Upper lobe of left lung (tissue), 6 donors: ENCODE results near the gene HNRNPA1. TPM values are rescaled to one million over a fixed set of nuclear protein-coding genes. Genes with fewer than 3 reads are reported as not detected.

Source experiments
- ATAC-seq, 2 donors: fragments of 200-7000 bp; cut with Tn5 transposase; one replicate each; pipeline ENCODE4 v1.9.1; 2022; ENCODE audit warnings: mild to moderate bottlenecking in 2 of 2, moderate library complexity in 2 of 2; ENCODE audit not compliant: low FRiP score in 2 of 2
- DNase-seq, 2 donors: peaks; one replicate each; pipeline ENCODE4 v3.0.0-alpha.2; 2019 to 2020
- H3K27ac ChIP-seq, 4 donors: fragments of 200-600 bp; sonication (generic); one replicate each; pipeline ENCODE4 v1.5.1; 2016 to 2019
- H3K27me3 ChIP-seq, 4 donors: fragments of 200-600 bp; sonication (generic); one replicate each; pipeline ENCODE4 v1.5.1; 2017 to 2019
- H3K36me3 ChIP-seq, 4 donors: fragments of 200-600 bp; sonication (generic); one replicate each; pipeline ENCODE4 v1.5.1; 2016 to 2019
- H3K4me1 ChIP-seq, 4 donors: fragments of 200-600 bp; sonication (generic); one replicate each; pipeline ENCODE4 v1.5.1; 2018 to 2019
- H3K4me3 ChIP-seq, 4 donors: fragments of 200-600 bp; sonication (generic); one replicate each; pipeline ENCODE4 v1.5.1; 2017 to 2019; ENCODE audit warnings: mild to moderate bottlenecking in 2 of 4, moderate library complexity in 1 of 4
- H3K9me3 ChIP-seq, 4 donors: fragments of 200-600 bp; sonication (generic); one replicate each; pipeline ENCODE4 v1.5.1; 2018 to 2019
- CTCF ChIP-seq, 6 experiments: fragments of 450-650 bp in 4 of 6; fragments of 200-600 bp in 2 of 6; sonication (generic) in 2 of 6; IDR thresholded peaks; one replicate each; pipeline ENCODE4 v1.5.1; 2016 to 2019; ENCODE audit warnings: antibody characterized with exemption in 6 of 6
- EP300 ChIP-seq, 4 donors: sonication (generic); formaldehyde crosslinking; IDR thresholded peaks; one replicate each; pipeline ENCODE4 v1.5.1; 2017; ENCODE audit warnings: antibody characterized with exemption in 4 of 4, control low read depth in 2 of 4
- POLR2A ChIP-seq, 4 donors: fragments of 450-650 bp; IDR thresholded peaks; one replicate each; pipeline ENCODE4 v1.5.1; 2016 to 2017; ENCODE audit warnings: antibody characterized with exemption in 4 of 4, mild to moderate bottlenecking in 2 of 4
- POLR2AphosphoS5 ChIP-seq, 2 donors: sonication (generic); formaldehyde crosslinking; IDR thresholded peaks; one replicate each; pipeline ENCODE4 v1.5.1; 2017; ENCODE audit warnings: antibody characterized with exemption in 2 of 2
- whole genome bisulfite sequencing, 2 donors: methylation state at CpG; one replicate each; pipeline ENCODE4 v1.1.5; 2017 to 2018; 5-methylcytosine and 5-hydroxymethylcytosine counted together
- total RNA-seq, 6 donors: library from RNA; depleted of rRNA in 4 of 6; stranded (reverse); fragments of >200 nt in 4 of 6; gene quantifications; one replicate each; pipeline versions ENCODE4 v1.1.0 to v1.2.1, GENCODE V29; 2016 to 2021
- donor health status: DM: no; HTN: no; CAD: no; lungs with moderate emphysema.
- donor health status: DM: no; HTN: yes; CAD: no; lungs with severe emphysema.

Gene HNRNPA1
- total RNA-seq, 6 donors from 2014 or later: 255 to 870 (median 475) TPM

GRCh38 chr12:54300732-54301427 is 20.4 kb downstream of the HNRNPA1 start, which contains the start of gene NFE2:
NFE2 (minus strand) TSS chr12:54301015; CDS start chr12:54295248, 5,767 bp downstream.
- Histone ChIP-seq H3K4me1 (peaks cover 24 to 45% (median 30%) of the 10 kb centered on the region in 4 donors), H3K27ac (peak within 1 kb of the TSS; percentile 37 to 86 (median 77)), H3K4me3 (peak within 1 kb of the TSS in 3 of 4 donors; percentile 32 to 46 (median 44)), H3K9me3 (no peaks in the 10 kb centered on the region), H3K36me3 (no peaks in the 10 kb centered on the region), H3K27me3 (no peaks in the 10 kb centered on the region)
- WGBS, 2 donors: 5 to 6% methylated on average over 13 to 22 of the region's 26 CpGs
- TF ChIP-seq EP300 (IDR thresholded peaks at IDR 0.05): no peak
- TF ChIP-seq POLR2AphosphoS5 (IDR thresholded peaks at IDR 0.05): peak; percentile 22 to 42
- TF ChIP-seq CTCF (IDR thresholded peaks at IDR 0.05): peak in 2 of 6 experiments; percentile 14 to 27
- peak in 1 of 4 donors; percentile 58 for TF ChIP-seq POLR2A (IDR thresholded peaks at IDR 0.05)
- DNase-seq (peak; percentile 84 to 92), ATAC-seq (peak; percentile 74 to 78)

GRCh38 chr12:54301428-54302048 is 21.0 kb downstream of the HNRNPA1 start:
- Histone ChIP-seq H3K27me3 (no peaks in the 10 kb centered on the region), H3K4me3 (peak overlapping the region in 3 of 4 donors; percentile 32 to 46 (median 44)), H3K9me3 (no peaks in the 10 kb centered on the region), H3K4me1 (peaks cover 30 to 50% (median 32%) of the 10 kb centered on the region in 4 donors), H3K36me3 (no peaks in the 10 kb centered on the region), H3K27ac (peak overlapping the region; percentile 37 to 86 (median 77))
- 79 to 100% methylated on average over 1 of the region's 1 CpG for WGBS, 2 donors
- DNase-seq (no peak), ATAC-seq (no peak)
- no peak for TF ChIP-seq EP300 (IDR thresholded peaks at IDR 0.05)
- no peak for TF ChIP-seq POLR2A (IDR thresholded peaks at IDR 0.05)
- TF ChIP-seq POLR2AphosphoS5 (IDR thresholded peaks at IDR 0.05): no peak
- TF ChIP-seq CTCF (IDR thresholded peaks at IDR 0.05): no peak

- Histone ChIP-seq H3K4me3 (no peak overlapping the region), H3K9me3 (no peaks in the 10 kb centered on the region), H3K4me1 (peaks cover 42 to 60% (median 48%) of the 10 kb centered on the region in 4 donors), H3K27ac (peak overlapping the region; percentile 67 to 84 (median 74)), H3K27me3 (no peaks in the 10 kb centered on the region), H3K36me3 (no peaks in the 10 kb centered on the region)
- ATAC-seq (no peak), DNase-seq (no peak)
- no peak for TF ChIP-seq POLR2AphosphoS5 (IDR thresholded peaks at IDR 0.05)
- no peak for TF ChIP-seq EP300 (IDR thresholded peaks at IDR 0.05)
- no peak for TF ChIP-seq CTCF (IDR thresholded peaks at IDR 0.05)
These were observed 23.1 kb downstream of the HNRNPA1 start for GRCh38 chr12:54303640-54304039.

- 5 to 8% methylated on average over 10 to 12 of the region's 12 CpGs for WGBS, 2 donors
- DNase-seq (peak; percentile 85 to 98), ATAC-seq (peak; percentile 68 to 88)
- Histone ChIP-seq H3K4me1 (peaks cover 42 to 60% (median 48%) of the 10 kb centered on the region in 4 donors), H3K36me3 (no peaks in the 10 kb centered on the region), H3K4me3 (peak overlapping the region in 2 of 4 donors; percentile 16 to 23), H3K9me3 (no peaks in the 10 kb centered on the region), H3K27me3 (no peaks in the 10 kb centered on the region), H3K27ac (peak overlapping the region; percentile 67 to 84 (median 74))
- TF ChIP-seq CTCF (IDR thresholded peaks at IDR 0.05) (no peak), POLR2AphosphoS5 (IDR thresholded peaks at IDR 0.05) (peak; percentile 77 to 86), POLR2A (IDR thresholded peaks at IDR 0.05) (no peak), EP300 (IDR thresholded peaks at IDR 0.05) (peak in 1 of 4 donors; percentile 80)
These were observed 23.8 kb downstream of the HNRNPA1 start for GRCh38 chr12:54304187-54304810.
